Hepatocyte (in vitro differentiated cells): ENCODE results near the gene MAP3K3.

ENCODE experiments used
- EZH2phosphoT487 ChIP-seq: fragments of 200-600 bp; sonication (generic); IDR thresholded peaks from one replicate; pipeline ENCODE4 v1.6.1; 2018; ENCODE audit warnings: antibody characterized with exemption, mild to moderate bottlenecking, low read depth, moderate library complexity; ENCODE audit not compliant: unreplicated experiment, severe bottlenecking
- TF ChIP-seq, protein P1 (sequence below): fragments of 200-600 bp; sonication (generic); IDR thresholded peaks from 2 replicates; pipeline ENCODE4 v1.5.1; 2016; ENCODE audit warnings: antibody characterized with exemption, mild to moderate bottlenecking; ENCODE audit not compliant: poor library complexity

DNA sequence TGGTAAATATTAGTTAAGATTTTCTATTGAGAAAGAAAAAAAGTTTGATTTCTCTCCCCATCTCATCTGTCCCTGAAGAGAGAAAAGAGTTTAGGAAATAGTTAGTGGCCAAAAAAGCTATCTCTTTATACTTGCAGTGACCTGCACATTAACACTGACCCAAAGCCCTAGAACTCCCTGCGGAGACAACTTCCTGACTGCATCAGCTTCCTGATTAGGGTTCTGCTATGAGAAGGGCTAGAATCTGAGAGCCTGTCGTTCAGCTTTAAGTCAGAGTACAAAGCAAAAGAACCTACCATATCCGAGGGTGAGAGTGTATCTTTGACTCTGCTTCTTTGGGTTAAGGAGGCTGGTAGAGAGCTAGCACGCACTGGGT, 53.0 kb downstream of the MAP3K3 start:
- TF ChIP-seq, protein P1, sequence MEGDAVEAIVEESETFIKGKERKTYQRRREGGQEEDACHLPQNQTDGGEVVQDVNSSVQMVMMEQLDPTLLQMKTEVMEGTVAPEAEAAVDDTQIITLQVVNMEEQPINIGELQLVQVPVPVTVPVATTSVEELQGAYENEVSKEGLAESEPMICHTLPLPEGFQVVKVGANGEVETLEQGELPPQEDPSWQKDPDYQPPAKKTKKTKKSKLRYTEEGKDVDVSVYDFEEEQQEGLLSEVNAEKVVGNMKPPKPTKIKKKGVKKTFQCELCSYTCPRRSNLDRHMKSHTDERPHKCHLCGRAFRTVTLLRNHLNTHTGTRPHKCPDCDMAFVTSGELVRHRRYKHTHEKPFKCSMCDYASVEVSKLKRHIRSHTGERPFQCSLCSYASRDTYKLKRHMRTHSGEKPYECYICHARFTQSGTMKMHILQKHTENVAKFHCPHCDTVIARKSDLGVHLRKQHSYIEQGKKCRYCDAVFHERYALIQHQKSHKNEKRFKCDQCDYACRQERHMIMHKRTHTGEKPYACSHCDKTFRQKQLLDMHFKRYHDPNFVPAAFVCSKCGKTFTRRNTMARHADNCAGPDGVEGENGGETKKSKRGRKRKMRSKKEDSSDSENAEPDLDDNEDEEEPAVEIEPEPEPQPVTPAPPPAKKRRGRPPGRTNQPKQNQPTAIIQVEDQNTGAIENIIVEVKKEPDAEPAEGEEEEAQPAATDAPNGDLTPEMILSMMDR: no peak
- no peak for TF ChIP-seq EZH2phosphoT487
